ENCODE results near the gene YBX2.

YBX2 gene

DNA sequence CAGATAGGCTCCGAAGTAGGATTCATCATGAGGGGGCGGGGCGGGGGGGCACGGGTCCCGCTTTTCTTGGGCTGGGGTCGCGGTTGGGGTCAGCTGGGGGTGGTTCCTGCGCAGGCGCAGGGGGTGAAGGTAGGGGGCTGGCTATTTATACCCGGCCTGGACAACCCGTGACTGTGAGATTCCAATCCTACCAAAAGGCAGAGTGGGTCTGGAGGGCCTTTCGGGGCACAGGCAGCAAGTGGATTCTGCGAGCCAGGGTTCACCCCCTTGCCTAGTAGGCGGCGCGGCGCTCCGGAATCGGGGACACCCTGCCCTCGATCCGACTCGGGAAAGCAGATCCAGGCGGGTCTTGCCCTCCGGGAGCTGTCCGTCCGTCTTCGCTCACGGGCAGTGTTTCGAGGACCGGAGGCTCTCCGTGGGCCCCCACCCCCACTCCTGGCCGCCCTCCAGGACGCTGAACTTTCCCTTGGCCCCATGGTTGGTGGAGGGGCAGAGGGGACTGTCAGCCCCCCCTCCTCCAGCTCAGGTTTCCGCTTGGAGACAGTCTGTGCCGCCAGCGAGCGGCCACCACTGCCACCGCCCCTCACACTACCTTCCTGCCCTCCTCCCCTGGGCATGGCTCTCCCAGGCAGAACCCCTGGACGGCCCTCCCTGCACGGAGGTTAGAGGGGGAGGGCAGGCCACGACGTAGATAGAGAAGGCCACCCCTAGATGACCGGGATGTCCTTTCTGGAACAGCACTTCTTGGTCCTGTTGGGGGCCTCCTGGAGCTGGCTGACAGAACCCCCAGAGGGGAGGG, 12.3 kb downstream of the YBX2 start:
- no peak for DNase-seq (ENCODE audit: low read depth, low spot score)
- peak overlapping the region; percentile 54 for H3K4me3 ChIP-seq (ENCODE audit: low read length)

DNA sequence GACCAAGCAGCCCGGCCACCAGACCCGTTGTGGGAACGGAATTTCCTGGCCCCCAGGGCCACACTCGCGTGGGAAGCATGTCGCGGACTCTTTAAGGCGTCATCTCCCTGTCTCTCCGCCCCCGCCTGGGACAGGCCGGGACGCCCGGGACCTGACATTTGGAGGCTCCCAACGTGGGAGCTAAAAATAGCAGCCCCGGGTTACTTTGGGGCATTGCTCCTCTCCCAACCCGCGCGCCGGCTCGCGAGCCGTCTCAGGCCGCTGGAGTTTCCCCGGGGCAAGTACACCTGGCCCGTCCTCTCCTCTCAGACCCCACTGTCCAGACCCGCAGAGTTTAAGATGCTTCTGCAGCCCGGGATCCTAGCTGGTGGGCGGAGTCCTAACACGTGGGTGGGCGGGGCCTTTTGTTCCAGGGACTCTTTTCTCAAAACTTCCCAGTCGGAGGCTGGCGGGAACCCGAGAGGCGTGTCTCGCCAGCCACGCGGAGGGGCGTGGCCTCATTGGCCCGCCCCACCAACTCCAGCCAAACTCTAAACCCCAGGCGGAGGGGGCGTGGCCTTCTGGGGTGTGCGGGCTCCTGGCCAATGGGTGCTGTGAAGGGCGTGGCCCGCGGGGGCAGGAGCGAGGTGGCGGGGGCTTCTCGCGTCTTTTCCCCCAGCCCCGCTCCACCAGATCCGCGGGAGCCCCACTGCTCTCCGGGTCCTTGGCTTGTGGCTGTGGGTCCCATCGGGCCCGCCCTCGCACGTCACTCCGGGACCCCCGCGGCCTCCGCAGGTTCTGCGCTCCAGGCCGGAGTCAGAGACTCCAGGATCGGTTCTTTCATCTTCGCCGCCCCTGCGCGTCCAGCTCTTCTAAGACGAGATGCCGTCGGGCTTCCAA, 13.1 kb downstream of the YBX2 start, which contains the start of gene SLC2A4:
Gene SLC2A4, plus strand, starts transcription at position 645 of the 879 bp plus-strand sequence. Its CDS starts 217 bp downstream, at position 862.
- DNase-seq (ENCODE audit: low read depth, low spot score), result peak; percentile 94
- peak within 1 kb of the TSS; percentile 57 for H3K4me3 ChIP-seq (ENCODE audit: low read length)

DNA sequence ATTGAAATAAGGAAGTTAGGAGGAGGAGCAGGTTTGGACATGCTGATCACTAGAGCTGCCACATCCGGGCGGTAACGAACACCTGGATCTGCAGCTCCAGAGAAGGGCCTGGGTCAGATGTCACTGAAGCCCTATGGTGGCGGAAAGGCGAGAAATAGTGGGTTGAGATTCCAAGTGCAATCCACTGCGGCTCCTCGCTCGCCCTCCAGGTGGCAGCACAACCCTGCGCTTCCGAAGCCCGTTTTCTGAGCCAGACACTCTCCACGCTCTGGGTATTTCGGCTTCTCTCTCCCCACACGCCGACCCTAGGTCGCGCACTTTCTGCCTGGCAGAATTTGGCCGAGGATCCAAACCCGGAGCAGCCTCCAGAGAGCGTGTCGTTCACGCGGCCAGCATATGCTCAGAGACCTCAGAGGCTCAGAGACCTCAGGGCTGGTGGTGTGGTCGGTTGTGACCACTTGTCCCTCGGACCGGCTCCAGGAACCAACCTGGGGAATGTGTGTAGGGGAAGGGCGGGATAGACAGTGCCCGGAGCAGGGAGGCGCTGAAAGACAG, 13.8 kb downstream of the YBX2 start:
- peak overlapping the region; percentile 57 for H3K4me3 ChIP-seq (ENCODE audit: low read length)
- DNase-seq (ENCODE audit: low read depth, low spot score), result peak; percentile 82

DNA sequence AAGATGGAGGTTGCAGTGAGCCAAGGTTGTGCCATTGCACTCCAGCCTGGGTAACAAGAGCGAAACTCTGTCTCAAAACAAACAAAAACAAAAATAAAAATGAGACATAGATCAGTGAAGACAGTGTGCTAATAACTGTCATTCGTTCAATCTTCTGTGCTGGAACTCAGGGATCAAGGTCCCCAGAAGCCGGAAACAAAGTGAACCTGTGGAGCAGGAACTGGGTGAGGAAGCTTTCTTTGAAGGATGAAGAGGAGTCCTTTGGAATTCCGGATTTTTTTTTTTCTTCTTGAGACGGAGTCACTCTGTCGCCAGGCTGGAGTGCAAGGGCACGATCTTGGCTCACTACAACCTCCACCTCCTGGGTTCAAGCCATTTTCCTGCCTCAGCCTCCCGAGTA, 15.0 kb downstream of the YBX2 start:
- no peak for DNase-seq (ENCODE audit: low read depth, low spot score)
- no peak overlapping the region for H3K4me3 ChIP-seq (ENCODE audit: low read length)

DNA sequence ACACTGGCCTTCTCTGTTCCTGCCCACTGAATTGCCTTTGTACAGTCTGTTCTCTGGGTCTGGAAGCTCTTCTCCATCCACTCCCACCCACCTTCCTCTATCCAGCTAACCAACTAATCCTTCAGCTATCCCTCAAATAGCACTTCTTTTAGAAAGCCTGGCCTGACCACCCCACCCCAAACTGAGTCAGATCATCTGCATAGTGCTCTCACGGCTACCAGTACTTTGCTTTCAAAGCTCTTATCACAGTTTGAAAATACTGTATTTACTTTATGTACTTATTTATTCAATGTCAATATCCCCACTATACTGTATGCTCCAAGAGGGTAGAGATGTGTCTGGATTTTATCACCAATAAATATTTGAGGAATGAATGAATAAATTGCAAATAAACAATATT, 27.7 kb downstream of the YBX2 start:
- no peak for DNase-seq (ENCODE audit: low read depth, low spot score)
- H3K4me3 ChIP-seq (ENCODE audit: low read length), result no peak overlapping the region

DNA sequence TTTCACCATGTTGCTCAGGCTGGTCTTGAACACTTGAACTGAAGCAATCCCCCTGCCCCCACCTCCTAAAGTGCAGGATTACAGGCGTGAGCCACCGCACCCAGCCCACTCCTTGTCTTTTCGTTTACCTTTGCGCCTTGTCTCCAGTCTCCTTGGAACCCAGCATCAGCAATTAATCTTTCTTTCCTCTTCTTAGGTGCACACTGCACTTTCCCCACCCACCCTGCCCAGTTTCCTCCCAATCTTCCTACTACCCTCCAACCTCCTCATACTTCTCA, 30.7 kb downstream of the YBX2 start:
- no peak overlapping the region for H3K4me3 ChIP-seq (ENCODE audit: low read length)
- DNase-seq (ENCODE audit: low read depth, low spot score), result no peak

DNA sequence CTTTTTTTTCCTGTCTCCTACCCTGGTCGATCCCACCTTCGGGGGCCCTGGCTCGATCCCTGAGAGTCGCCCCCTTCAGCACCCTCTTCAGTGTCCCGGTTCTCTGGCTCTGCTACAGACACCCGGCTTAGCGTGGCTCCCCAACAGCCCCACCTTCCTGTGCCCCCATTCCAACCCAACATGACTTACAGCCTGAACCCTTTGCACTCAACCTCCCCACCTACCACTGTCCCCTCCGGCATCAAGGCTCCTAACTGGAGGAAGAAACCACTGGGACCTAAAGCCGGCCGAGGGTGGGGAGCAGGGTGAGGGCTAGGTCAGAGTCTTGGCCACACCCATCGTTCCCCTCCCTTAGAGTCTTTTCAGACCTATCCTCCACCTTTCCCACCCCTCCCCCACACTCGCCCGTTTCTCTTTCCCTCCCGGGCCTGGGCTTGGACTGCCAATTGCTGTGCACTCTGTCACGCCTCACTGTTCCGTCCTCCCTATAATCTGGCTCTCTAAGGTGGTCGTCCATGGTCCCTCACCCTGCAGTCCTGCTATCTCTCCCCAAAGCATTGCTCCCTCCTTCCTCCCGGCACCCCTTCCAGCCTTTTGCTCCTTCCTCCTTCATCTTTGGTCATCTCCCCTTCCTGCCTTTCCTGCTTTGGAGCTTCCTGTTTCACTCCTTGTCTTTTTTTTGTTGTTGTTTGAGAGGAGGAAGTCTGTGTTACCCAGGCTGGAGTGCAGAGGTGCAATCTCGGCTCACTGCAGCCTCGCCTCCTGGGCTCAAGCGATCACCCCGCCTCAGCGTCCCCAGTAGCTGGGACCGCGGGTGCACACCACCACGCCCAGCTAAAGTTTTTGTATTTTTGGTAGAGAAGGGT, 31.3 kb downstream of the YBX2 start:
- no peak overlapping the region for H3K4me3 ChIP-seq (ENCODE audit: low read length)
- no peak for DNase-seq (ENCODE audit: low read depth, low spot score)

DNA sequence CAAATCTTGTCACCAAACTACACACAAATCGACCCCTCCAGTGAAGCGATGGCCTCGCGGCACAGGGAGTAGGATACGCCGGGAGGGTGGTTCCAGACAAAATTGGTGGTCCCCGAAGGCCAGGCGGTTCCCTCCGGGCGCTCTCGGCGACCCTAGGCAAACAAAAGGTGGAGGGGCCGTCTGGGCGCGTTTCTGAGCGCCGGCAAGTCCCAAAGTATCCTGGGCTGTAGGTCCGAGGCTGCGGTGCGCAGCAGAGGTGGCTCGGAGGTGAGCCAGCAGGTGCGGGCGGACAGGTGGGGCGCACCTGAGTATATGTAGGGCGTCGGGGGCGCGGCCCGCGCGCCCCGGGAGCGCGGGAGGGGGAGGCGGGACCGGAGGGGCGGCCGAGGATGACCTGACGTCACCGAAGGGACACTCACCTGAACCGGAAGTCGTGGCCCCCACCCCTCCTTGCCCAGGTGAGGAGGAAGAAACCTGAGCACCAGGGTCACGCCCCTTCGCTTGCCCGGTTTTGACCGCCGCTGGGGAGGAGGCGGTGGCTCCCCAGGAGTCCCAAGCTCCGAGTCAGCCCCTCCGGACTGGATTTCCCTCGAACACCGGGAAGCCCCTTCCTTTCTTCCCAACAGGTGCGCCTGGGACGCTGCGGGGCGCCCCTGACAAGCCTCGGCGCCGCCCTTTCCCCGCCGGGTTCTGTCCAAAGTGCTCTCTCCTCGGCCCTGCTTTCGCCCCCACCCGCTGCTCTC, 32.1 kb downstream of the YBX2 start, which contains the start of gene CLDN7:
Gene CLDN7, minus strand, starts transcription at position 287 of the 743 bp plus-strand sequence. CDS start 435 bp downstream, outside the sequence.
- DNase-seq (ENCODE audit: low read depth, low spot score), result no peak
- H3K4me3 ChIP-seq (ENCODE audit: low read length), result no peak within 1 kb of the TSS

DNA sequence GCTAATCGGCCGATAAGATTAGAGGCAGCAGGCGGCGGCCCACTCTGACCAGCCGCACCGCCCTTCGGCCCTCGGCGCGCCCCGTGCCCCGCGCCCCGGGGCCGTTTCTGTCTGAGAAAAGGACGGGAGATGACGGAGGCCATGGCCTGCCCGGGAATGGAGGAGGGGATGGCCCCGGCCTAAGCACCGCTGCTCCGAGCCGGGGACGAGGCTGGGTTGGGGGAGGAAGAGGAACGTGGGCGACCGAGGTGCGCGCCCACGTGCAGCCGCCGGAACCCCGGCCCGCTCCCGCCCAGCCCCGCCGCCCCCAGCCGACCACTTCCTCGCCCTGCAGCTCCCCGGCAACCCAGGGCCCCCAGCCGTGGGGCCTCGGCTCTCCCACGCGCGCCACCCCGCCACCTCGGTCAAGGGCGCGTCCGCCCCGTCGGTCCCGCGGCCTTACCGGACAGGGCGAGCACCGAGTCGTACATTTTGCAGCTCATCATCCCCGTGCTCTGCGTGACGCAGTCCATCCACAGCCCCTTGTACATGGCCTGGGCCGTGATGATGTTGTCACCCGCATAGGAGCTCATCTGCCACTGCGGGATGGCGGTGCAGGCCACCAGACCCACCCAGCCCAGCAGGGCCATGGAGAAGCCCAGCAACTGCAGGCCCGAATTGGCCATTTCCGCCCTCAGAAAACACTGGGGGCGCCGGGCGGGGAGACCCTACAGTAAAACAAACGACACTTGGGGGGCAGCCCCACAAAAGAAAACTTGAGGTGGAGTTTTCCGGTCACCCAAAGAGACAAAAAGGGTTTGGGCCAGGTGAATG, 32.9 kb downstream of the YBX2 start:
- H3K4me3 ChIP-seq (ENCODE audit: low read length), result no peak overlapping the region
- DNase-seq (ENCODE audit: low read depth, low spot score), result no peak

DNA sequence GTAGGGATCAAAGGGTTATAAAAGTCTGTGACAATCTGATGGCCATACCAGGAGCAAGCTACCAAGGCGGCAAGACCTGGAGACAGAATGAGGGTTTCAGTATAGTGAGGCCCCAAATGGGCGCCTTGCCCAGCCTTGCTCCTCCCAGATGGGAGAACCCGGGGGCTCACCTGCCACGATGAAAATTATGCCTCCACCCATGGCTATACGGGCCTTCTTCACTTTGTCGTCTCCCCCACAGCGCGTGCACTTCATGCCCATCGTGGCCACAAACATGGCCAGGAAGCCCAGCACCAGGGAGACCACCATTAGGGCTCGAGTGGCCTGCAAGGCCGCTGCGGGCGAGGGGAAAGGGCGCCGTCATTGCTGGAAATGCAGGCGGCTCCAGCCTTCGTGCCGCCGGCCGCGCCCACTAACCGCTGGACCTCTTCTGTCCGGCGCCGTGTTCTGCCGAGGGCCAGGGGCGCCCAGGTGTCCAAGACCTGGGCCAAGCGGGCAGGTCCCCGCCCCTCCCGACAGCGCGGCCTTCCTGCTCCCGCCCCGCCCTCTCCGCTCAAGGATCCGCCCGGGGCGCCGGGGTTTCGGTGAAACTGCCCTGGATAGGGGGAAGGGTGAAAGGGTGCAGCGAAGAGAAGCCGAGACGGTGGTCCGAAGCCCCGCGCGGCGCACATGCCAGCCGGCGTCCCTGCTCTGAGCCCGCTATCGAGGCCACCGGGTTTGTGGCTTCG, 33.6 kb downstream of the YBX2 start:
- DNase-seq (ENCODE audit: low read depth, low spot score), result no peak
- H3K4me3 ChIP-seq (ENCODE audit: low read length), result no peak overlapping the region

DNA sequence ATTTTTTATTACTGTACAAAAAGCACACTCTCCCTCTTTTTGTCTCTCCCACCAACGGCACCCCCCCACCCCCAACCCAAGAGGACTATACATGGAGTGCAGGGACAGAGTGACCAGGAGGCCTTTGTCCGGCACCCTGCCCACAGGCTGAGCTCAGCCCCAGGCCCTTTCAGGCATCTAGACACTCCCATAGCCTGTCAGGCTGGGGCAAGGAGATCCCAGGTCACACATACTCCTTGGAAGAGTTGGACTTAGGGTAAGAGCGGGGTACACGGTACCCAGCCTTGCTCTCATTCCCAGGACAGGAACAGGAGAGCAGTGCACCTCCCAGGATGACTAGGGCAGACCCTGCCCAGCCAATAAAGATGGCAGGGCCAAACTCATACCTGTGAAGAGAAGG, 34.3 kb downstream of the YBX2 start:
- DNase-seq (ENCODE audit: low read depth, low spot score), result no peak
- no peak overlapping the region for H3K4me3 ChIP-seq (ENCODE audit: low read length)

DNA sequence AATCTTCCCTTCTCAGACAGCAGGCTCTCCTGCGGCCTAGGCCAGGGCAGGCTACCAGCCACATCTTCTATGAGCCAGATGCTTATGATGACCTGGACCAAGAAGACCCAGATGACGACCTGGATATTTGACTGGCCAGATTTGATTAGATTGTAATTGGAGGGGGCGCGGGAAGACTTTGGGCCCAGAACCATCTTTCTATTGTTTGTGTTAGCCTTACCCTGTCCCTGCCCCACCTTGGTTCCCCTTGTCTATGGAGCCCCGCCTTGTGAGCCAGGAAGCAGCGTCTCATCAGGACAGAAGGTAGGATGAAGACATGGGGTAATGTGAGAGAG, 34.9 kb downstream of the YBX2 start:
- DNase-seq (ENCODE audit: low read depth, low spot score), result no peak

DNA sequence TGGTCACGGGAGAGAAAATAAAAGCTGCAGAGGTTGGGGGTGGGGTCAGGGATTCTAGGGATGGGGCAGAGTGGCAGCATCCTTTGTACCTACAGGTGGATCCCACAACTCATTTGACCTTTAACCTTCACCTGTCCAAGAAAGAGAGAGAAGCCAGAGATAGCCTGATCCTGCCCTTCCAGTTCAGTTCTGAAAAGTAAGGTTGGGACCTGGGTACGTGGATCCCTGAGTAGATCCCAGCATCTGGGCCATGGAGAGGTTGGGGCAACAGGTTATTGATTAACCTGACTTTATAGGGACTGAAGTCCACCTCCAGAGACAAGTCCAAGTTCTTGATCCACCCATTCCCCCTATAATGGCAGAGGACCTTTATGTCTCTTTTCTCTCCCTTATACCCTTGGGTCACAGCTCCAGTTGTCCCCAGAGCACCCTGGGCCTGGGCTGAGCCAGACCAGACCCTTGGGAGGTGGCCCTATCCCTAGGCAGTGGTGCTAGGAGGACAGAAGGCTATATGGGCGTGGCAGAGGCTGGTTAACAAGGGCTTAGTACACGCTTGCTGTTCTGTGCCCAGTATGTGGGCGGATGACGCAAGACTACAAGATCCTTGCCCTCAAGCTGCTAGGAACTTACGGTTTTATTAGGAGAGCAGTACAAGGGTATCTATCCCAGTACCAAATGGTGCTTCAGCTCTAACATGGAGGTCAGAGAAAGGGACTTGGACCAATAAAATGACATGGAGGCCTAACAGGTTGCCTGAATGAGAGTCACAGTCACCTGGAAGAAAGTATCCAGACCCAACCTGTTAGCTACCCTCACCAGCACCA, 35.5 kb downstream of the YBX2 start:
- no peak overlapping the region for H3K4me3 ChIP-seq (ENCODE audit: low read length)
- DNase-seq (ENCODE audit: low read depth, low spot score), result no peak

More for the DNA sequence above, 34.9 kb downstream of the YBX2 start:
- H3K4me3 ChIP-seq (ENCODE audit: low read length), result no peak overlapping the region

DNA sequence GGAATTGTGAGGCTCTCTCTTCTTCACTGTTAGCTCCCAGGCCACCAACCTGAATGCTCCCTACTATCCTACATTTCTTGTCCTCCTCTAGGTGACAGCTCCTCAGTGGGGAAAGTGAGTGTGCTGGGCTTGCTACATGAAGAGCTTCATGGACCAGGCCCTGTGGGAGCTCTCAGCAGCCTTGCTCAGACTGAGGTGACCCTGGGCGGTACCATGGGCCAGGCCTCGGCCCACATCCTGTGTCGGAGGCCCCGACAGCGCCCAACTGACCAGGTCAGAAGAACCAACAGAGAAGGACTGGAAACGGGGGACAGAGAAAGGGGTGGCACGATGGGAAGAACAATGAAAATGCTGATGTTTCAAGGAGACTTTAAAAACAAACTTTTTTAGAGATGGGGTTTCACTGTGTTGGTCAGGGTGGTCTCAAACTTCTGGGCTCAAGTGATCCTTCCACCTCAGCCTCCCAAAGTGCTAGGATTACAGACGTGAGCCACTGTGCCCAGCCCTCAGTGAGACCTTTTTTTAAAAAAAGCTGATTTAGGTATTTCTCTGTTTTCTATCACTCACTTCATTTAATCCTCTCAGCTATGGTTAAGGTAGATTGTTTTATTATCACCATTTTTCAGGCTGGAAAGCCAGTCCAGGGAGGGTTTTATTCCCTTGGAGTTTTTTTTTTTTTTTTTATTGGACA, 37.5 kb downstream of the YBX2 start:
- no peak for DNase-seq (ENCODE audit: low read depth, low spot score)
- no peak overlapping the region for H3K4me3 ChIP-seq (ENCODE audit: low read length)

DNA sequence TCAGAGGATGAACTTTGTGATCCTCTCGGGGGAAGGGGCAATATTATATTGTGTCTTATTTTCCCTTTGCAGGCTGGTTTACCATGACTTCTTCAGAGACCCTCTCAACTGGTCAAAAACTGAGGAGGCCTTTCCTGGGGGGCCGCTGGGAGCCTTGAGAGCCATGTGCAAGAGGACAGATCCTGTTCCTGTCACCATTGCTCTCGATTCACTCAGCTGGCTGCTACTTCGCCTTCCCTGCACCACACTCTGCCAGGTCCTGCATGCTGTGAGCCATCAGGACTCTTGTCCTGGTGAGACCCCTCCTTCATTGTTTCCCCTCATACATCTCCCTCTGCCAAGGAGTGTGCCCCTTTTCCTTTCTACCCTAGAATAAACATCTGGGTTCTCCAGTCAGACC, 39.9 kb downstream of the YBX2 start:
- no peak for DNase-seq (ENCODE audit: low read depth, low spot score)
- no peak overlapping the region for H3K4me3 ChIP-seq (ENCODE audit: low read length)

DNA sequence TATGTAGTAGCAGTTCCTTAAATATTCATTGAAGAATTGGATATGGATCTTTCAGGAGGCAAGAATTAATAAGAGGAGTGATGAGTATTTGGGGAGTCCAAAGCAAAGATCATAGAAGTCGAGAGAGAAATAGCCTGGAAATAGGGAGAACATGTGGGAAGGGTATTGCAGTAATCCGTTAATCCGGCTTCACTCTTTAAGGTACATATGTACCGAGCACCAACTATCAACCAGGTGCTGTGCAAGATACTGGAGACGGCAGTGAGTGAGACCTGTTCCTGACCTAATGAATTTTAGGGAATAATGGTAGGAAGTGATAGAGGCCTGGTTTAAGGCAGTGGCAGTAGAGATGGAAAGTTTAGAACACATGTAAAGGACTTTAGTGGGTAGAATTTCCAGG, 41.4 kb downstream of the YBX2 start:
- no peak for DNase-seq (ENCODE audit: low read depth, low spot score)

More for the DNA sequence above, 41.4 kb downstream of the YBX2 start:
- peak overlapping the region; percentile 97 for H3K4me3 ChIP-seq (ENCODE audit: low read length)

Data from Jurkat, Clone E6-1 (cell line).